HG03175 (cell line): Measurements from ENCODE around the gene PRKAR1B.
"Not testable (repeated sequence)": the region's sequence is repeated elsewhere in the genome, so short reads cannot be mapped to it uniquely, and the experiment has no call there.

Experiments used
- ATAC-seq: cut with Tn5 transposase; IDR thresholded peaks from one replicate; pipeline ENCODE4 v1.9.1; 2021; ENCODE audit warnings: mild to moderate bottlenecking, moderate library complexity; ENCODE audit not compliant: unreplicated experiment

Gene PRKAR1B

GRCh38 chr7:757741-758163, 30.7 kb upstream of the PRKAR1B start:
- no peak for ATAC-seq

DNA sequence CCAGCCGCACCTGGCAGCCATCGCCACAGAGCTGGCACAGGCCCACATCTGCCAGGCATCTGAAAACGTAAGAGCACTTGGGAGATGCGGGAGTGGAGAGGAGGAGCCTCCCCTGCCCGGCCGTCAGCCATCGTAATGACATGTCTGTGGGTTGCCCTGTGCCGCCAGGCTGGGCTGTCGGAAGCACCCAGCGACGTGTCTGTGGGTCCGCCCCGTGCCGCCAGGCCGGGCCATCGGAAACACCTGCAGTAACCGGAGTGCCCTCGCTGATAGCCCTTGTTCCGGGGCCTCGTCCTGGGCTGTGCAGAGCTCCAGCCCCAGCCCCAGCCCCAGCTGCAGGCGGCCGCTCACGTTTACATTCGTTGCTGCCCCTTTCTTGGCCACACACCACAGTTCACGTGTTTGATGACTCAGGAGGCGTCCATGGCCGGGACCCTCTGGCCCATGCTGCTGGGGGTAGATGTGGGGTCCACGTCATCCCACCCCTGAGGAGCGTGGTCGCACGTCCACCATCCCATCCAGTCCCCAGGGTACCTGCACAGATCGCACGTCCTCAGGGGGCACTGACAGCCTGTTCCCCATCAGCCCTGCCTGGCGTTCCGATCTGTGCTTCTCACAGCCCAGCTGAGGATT, 30.0 kb upstream of the PRKAR1B start:
- ATAC-seq, result no peak

DNA sequence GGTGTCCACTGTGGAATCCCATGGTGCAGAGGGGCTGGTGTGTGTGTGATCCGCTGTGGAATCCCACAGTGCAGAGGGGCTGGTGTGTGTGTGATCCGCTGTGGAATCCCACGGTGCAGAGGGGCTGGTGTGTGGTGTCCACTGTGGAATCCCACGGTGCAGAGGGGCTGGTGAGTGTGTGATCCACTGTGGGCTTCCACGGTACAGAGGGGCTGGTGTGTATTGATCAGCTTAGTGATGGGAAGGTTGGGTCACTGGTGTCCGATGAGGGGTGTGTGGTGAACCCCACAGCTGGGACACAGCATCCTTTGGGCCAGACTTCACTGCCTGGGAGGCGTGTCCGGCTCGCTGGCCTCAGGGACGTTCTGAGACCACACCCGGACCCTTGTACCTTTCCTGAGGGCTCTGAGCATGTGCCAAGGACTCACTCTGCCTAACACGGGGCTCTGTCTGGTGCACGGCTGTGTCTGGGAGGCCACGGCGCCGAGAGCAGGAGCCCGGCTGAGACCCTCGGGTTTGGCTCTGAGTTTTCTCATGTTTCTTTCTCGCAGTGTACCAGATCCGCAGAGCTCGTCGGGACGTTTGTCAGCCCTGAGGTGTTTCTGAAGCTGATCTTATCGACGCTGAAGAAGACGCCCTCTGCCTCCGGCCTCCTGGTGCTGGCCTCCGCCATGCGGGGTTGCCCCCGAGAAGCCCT, 29.3 kb upstream of the PRKAR1B start:
- ATAC-seq, result no peak

- ATAC-seq, result no peak
Observed at GRCh38 chr7:755413-755805, 28.3 kb upstream of the PRKAR1B start.

DNA sequence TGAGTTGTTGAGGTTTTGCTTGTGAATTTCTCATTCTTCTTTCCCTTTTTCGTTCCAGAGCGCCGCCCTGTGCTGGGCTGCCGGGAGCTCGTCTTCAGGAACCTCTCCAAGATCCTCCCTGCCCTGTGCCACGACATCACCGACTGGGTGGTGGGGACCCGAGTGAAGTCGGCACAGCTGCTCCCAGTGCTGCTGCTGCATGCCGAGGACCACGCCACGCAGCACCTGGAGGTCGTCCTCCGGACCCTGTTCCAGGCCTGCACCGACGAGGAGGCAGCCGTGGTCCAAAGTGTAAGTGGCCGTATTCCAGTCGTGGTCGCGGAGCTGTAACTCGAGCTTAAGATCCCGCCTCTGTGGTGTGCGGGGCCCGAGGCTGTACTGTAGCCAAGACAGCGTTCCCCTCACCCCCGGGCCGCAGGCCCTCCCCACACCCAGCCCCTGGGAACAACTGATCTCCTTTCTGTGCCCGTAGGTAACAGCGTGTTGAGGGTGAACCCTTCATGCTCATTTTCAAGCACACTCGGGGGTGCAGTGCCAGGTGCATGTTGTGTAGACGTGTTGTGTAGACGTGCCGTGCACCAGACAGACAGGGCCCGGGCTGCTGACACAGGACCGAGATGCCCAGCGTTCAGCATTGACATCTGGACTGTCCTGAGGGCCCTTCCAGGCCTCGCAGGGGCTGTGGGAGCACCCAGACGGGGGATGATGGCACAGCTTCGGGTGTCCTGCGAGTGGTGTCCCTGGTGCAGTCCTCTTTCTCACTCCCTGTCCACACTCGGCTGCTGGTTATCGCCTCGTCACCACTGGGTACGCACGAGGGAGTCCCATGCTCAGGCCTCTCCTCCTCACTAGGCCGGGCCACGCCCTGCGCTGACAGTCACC, 27.7 kb upstream of the PRKAR1B start:
- no peak for ATAC-seq

GRCh38 chr7:753190-753589, 26.1 kb upstream of the PRKAR1B start:
- no peak for ATAC-seq

DNA sequence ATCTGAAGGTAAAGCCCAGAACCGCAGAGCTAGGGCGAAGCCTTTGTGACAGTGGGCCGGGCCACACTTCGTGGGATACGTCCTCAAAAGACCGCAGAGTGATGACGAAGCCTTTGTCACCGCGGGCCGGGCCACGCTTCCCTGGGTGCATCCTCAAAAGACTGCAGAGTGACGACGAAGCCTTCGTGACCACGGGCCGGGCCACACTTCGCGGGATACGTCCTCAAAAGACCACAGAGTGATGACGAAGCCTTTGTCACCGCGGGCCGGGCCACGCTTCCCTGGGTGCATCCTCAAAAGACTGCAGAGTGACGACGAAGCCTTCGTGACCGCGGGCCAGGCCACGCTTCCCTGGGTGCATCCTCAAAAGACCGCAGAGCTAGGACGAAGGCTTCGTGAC, 25.2 kb upstream of the PRKAR1B start:
- not testable (repeated sequence) for ATAC-seq

DNA sequence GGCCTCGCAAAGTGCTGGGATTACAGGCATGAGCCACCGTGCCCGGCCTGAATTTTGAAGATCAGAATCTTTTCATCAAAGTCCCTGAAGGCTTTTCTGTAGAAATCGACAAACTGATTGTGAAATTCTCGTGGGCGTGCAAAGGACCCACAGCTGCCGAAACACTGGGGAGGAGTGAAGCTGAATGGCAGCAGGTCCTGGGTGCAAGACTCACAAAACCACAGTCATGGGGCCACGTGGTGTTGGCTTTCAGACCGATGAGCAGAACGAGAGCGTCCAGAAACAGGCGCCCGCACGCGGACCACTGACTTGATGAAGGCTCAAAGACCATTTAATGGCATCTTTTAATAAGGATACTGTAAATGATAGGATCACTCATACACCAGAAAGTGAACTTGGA, 24.7 kb upstream of the PRKAR1B start:
- no peak for ATAC-seq

DNA sequence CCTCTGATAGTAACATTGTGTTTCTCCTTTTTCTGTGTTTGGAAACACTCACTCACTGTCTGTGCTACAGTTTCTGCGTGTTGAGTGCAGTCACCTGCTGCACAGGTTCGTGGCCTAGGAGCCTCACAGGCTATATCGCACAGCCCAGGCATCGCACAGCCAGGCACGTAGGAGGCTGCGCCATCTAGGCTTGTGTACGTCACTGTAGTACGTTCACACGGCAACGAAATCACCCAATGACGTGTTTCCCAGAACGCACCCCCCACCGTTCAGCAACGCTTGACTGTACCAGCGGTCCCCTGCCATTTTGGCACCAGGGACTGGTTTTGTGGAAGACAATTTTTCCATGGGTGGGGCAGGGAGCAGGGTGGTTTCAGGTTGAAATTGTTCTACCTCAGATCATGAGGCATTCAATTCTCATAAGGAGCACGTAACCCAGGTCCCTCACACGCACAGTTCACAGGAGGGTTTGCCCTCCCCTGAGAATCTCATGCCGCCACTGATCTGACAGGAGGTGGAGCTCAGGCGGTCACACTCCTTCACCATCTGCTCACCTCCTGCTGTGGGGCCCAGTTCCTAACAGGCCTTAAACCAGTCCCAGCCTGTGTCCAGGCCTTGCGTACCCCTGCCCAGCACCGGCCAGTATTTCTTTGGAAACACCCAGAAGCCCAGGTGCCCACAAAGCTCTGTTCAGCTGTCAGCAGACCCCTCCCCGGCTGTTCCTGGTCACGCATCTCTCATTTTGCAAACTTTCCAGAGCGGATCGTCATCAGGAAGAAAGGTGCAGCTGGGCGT, 23.2 kb upstream of the PRKAR1B start:
- ATAC-seq, result no peak

- no peak for ATAC-seq
Observed at GRCh38 chr7:749140-749551, 22.1 kb upstream of the PRKAR1B start.

GRCh38 chr7:748446-748845, 21.4 kb upstream of the PRKAR1B start:
- ATAC-seq, result no peak

- no peak for ATAC-seq
Observed at GRCh38 chr7:747186-747585, 20.1 kb upstream of the PRKAR1B start.

DNA sequence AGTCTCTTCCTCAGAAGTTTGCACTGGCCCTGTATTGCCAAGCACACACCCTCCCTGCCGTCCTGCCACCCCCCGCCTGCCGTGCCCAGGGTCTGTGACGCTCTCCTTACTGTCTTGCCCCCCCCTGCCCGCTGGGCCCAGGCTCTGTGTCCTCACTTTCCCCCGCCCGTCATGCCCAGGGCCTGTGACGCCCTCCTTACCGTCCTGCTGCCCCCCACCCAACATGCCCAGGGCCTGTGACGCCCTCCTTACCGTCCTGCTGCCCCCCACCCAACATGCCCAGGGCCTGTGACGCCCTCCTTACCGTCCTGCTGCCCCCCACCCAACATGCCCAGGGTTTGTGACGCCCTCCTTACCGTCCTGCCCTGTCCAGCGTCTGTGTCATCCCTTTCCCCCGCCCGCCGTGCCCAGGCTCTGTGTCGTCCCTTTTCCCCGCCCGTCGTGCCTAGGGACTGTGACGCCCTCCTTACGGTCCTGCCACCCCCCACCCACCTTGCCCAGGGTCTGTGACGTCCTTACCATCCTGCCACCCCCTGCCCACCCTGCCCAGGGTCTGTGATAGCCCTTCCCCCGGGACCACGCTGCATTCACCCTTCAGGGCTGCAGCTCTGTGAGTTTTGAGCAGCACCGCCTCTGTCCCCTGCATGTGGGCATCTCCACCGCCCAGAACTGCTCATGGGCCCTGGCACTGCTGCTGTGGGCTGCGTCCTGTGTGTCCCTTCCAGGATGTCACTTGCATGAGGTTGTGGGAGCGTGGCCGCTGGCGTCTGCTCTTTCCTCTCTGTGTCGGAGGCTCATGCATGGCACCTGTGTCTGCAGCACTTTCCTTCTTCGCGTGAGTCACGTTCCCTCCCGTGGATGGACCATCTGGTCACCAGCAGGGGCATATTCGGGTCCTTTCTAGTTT, 19.3 kb upstream of the PRKAR1B start:
- ATAC-seq, result no peak

DNA sequence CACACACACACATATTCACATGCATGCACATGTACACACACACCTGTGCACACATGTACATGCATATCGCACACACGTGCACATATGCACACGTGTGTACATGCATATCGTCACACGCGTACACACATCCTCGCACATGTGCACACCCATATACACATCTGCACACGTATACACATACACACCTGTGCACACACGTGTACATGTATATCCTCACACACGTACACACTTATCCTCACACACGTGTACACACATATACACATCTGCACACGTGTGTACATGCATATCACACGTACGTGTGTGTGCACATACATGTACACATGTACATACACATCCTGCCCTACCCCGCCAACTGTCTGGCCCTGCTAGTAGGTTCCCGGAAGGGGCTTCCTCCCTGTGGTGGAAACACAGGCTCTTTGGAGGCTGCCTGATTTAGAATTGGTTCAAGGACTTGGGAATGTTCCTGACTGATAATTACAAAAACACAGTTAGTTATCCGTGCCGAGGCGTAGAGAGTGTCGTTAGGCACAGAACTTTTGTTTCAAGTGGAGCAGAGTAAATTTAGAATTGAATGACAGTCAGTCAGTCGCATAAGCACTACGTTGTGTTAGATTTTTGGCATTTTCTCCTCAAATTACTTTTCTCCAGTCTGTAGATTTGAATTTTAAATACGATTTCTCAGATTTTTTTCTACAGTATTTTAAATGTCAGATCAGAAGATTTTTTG, 18.5 kb upstream of the PRKAR1B start:
- ATAC-seq, result no peak

DNA sequence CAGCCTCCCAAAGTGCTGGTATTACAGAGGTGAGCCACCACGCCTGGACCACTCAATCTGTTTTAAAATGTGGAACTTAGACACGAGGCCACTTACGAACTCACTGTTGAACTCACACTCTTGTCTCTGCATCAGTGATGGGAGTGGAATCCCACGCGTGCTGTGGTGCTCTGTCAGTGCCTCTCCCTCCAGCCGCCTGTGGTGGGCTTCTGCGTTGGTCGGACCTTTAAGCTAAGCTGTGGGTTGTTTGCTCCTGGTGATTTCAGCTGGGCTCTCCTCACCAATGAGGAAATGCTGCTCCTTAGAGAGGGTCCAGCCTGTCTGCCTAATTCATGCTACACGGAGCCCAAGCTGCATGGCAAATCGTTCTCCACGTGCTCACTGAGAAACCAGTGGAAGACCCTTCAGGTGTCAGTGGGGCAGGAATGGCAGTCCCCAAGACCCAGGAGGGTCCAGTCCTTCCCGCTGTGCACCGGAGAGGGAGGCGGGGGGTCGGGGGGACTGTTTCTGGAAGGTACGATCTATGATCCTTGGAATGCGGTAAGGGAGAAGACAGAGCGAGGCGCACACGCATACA, 17.9 kb upstream of the PRKAR1B start:
- no peak for ATAC-seq

DNA sequence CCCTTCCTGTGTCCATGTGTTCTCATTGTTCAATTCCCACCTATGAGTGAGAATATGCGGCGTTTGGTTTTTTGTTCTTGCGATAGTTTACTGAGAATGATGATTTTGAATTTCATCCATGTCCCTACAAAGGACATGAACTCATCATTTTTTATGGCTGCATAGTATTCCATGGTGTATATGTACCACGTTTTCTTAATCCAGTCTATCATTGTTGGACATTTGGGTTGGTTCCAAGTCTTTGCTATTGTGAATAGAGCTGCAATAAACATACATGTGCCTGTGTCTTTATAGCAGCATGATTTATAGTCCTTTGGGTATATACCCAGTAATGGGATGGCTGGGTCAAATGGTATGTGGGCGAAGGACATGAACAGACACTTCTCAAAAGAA, 17.0 kb upstream of the PRKAR1B start:
- ATAC-seq, result not testable (repeated sequence)

GRCh38 chr7:743341-744127, 16.5 kb upstream of the PRKAR1B start:
- ATAC-seq, result not testable (repeated sequence)

DNA sequence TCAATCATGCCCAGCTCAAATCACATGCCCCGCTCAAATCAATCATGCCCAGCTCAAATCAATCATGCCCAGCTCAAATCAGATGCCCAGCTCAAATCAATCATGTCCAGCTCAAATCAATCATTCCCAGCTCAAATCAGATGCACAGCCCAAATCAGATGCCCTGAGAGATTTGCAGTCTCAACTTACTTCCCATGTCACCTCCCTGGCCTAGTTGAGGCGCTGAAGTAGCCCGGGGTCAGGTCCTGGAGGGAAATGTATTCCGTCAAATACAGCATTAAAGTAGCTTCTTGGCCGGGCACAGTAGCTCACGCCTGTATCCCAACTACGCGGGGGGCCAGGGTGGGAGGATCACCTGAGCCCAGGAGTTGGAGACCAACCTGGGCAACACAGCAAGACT, 15.7 kb upstream of the PRKAR1B start:
- ATAC-seq, result no peak
